K562 (cell line): ENCODE data around the gene ZNF462.

Source experiments
- ARID2 ChIP-seq: fragments of 450-650 bp; IDR thresholded peaks from 2 replicates; pipeline ENCODE4 v1.6.1; 2017; ENCODE audit warnings: antibody characterized with exemption, mild to moderate bottlenecking
- BDP1 ChIP-seq: IDR thresholded peaks from 3 replicates; pipeline ENCODE4 v1.6.1; 2011; ENCODE audit not compliant: insufficient read length, insufficient read depth
- ESRRB ChIP-seq: fragments of 250-450 bp; sonication (Bioruptor Pico); IDR thresholded peaks from 2 replicates; pipeline ENCODE4 v1.5.0; 2020; ENCODE audit warnings: mild to moderate bottlenecking, moderate library complexity, borderline replicate concordance
- JUN ChIP-seq, 2 experiments: sonication (generic) in 1 of 2; formaldehyde crosslinking in 1 of 2; IDR thresholded peaks; 2 replicates each; pipeline versions ENCODE4 v1.6.1 to v1.8.0; 2012 to 2022; ENCODE audit warnings: borderline replicate concordance in 2 of 2, mild to moderate bottlenecking in 2 of 2, improper control_type of control experiment in 1 of 2, low read depth in 1 of 2, low read length in 1 of 2, missing genetic modification reagents in 1 of 2
- KDM5B ChIP-seq: fragments of 200-600 bp; sonication (generic); IDR thresholded peaks from 2 replicates; pipeline ENCODE4 v1.6.1; 2012; ENCODE audit warnings: low read depth, mild to moderate bottlenecking, moderate library complexity, low read length, control low read depth, inconsistent platforms; ENCODE audit not compliant: insufficient replicate concordance
- POLR2A ChIP-seq: fragments of 450-650 bp; conservative IDR thresholded peaks from 2 replicates; pipeline ENCODE4 v1.6.1; 2016
- SIN3A ChIP-seq, 2 experiments: fragments of 150-350 bp in 1 of 2; IDR thresholded peaks; 2 replicates each; pipeline ENCODE4 v1.6.1; 2011 to 2016; ENCODE audit warnings: borderline replicate concordance in 2 of 2, low read depth in 2 of 2, low read length in 2 of 2, mild to moderate bottlenecking in 2 of 2, moderate library complexity in 2 of 2; ENCODE audit not compliant: control insufficient read depth in 1 of 2
- USF1 ChIP-seq: sonication (generic); formaldehyde crosslinking; IDR thresholded peaks from 2 replicates; pipeline ENCODE4 v1.9.0; 2022; ENCODE audit warnings: mild to moderate bottlenecking, missing genetic modification reagents
- ZBTB34 ChIP-seq: fragments of 250-450 bp; sonication (Bioruptor Pico); IDR thresholded peaks from 2 replicates; pipeline ENCODE4 v1.8.0; 2021; ENCODE audit warnings: mild to moderate bottlenecking, moderate library complexity
- ZFP36 ChIP-seq: fragments of 150-350 bp; IDR thresholded peaks from 2 replicates; pipeline ENCODE4 v1.6.1; 2018; ENCODE audit warnings: low read length, low read depth; ENCODE audit not compliant: partially characterized antibody
- ZNF143 ChIP-seq: sonication (generic); formaldehyde crosslinking; IDR thresholded peaks from 2 replicates; pipeline ENCODE4 v1.9.0; 2022; ENCODE audit warnings: mild to moderate bottlenecking, missing genetic modification reagents
- ZNF24 ChIP-seq: fragments of 450-650 bp; IDR thresholded peaks from 2 replicates; pipeline ENCODE4 v1.6.1; 2016
- ZNF644 ChIP-seq: fragments of 200-800 bp; sonication (Bioruptor generic); IDR thresholded peaks from 2 replicates; pipeline ENCODE4 v1.6.1; 2016; ENCODE audit warnings: low read depth, missing genetic modification characterization, missing compliant biosample characterization
- ZNF785 ChIP-seq: fragments of 250-450 bp; sonication (Bioruptor Pico); IDR thresholded peaks from 2 replicates; pipeline ENCODE4 v1.4.0; 2020; ENCODE audit warnings: mild to moderate bottlenecking

DNA sequence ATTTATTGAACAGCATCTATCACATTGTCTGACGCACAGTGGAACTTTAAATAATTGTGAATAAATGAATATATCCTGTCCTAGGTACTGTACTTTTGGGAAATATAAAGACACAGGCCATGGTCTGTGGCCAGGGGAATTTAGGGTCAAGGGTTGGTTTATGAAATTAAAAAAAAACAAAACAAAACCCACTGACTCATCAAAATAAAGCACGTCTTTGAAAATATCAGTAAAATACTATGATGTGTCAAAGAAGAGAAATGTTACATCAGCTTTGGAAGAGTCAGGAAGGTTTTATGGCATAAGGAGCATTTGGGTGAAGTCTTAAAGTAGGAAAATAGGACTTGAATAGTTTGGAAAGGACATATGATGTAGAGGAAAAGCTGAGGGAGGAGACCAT, 70.5 kb downstream of the ZNF462 start:
- TF ChIP-seq JUN (IDR thresholded peaks at IDR 0.05; ENCODE audit: borderline replicate concordance, low read depth, low read length) (no peak), JUN (CRISPR knock-in tag; IDR thresholded peaks at IDR 0.05; ENCODE audit: borderline replicate concordance) (no peak), POLR2A (no peak), ARID2 (no peak), ZBTB34 (CRISPR knock-in tag) (no peak), ZNF24 (no peak), SIN3A (IDR thresholded peaks at IDR 0.05; ENCODE audit: borderline replicate concordance in 2 of 2, control insufficient read depth in 1 of 2, low read depth in 2 of 2, low read length in 2 of 2) (no peak), BDP1 (no peak), ZFP36 (no peak), ESRRB (no peak), ZNF143 (no peak), KDM5B (no peak), ZNF785 (no peak), USF1 (CRISPR knock-in tag) (no peak), ZNF644 (tag) (no peak)
